ENCODE measurements around the gene GRIK1.

GRIK1 gene

GRCh38 chr21:29817450-29817849 is 122.3 kb downstream of the GRIK1 start:
- no peaks in the 10 kb centered on the region for H3K27me3 ChIP-seq (ENCODE audit: control insufficient read depth, insufficient read depth, low read length)
- H3K9ac ChIP-seq (ENCODE audit: low read length) = no peak overlapping the region
- no peaks in the 10 kb centered on the region for H3K9me3 ChIP-seq (ENCODE audit: control insufficient read depth, insufficient read depth, low read depth, low read length)
- H3K27ac ChIP-seq (ENCODE audit: low read depth, low read length) = no peak overlapping the region
- no peaks in the 10 kb centered on the region for H3K36me3 ChIP-seq (ENCODE audit: control insufficient read depth, insufficient read depth, low read length)
- H3K4me3 ChIP-seq (ENCODE audit: low read depth, low read length) = no peak overlapping the region
- peaks cover 4% of the 10 kb centered on the region for H3K4me1 ChIP-seq (ENCODE audit: control insufficient read depth, insufficient read depth, low read length)

- H3K27me3 ChIP-seq (ENCODE audit: control insufficient read depth, insufficient read depth, low read length) = no peaks in the 10 kb centered on the region
- H3K4me3 ChIP-seq (ENCODE audit: low read depth, low read length) = no peak overlapping the region
- H3K36me3 ChIP-seq (ENCODE audit: control insufficient read depth, insufficient read depth, low read length) = no peaks in the 10 kb centered on the region
- H3K9me3 ChIP-seq (ENCODE audit: control insufficient read depth, insufficient read depth, low read depth, low read length) = no peaks in the 10 kb centered on the region
- peaks cover 9% of the 10 kb centered on the region for H3K4me1 ChIP-seq (ENCODE audit: control insufficient read depth, insufficient read depth, low read length)
- H3K27ac ChIP-seq (ENCODE audit: low read depth, low read length) = no peak overlapping the region
- H3K9ac ChIP-seq (ENCODE audit: low read length) = no peak overlapping the region
Observed at GRCh38 chr21:29812947-29813346, 126.8 kb downstream of the GRIK1 start.

- no peak overlapping the region for H3K27ac ChIP-seq (ENCODE audit: low read depth, low read length)
- H3K9me3 ChIP-seq (ENCODE audit: control insufficient read depth, insufficient read depth, low read depth, low read length) = no peaks in the 10 kb centered on the region
- no peak overlapping the region for H3K9ac ChIP-seq (ENCODE audit: low read length)
- H3K27me3 ChIP-seq (ENCODE audit: control insufficient read depth, insufficient read depth, low read length) = no peaks in the 10 kb centered on the region
- H3K4me1 ChIP-seq (ENCODE audit: control insufficient read depth, insufficient read depth, low read length) = peaks cover 9% of the 10 kb centered on the region
- H3K4me3 ChIP-seq (ENCODE audit: low read depth, low read length) = no peak overlapping the region
- no peaks in the 10 kb centered on the region for H3K36me3 ChIP-seq (ENCODE audit: control insufficient read depth, insufficient read depth, low read length)
Observed at GRCh38 chr21:29810871-29811270, 128.9 kb downstream of the GRIK1 start.

- H3K27ac ChIP-seq (ENCODE audit: low read depth, low read length) = no peak overlapping the region
- H3K36me3 ChIP-seq (ENCODE audit: control insufficient read depth, insufficient read depth, low read length) = no peaks in the 10 kb centered on the region
- H3K27me3 ChIP-seq (ENCODE audit: control insufficient read depth, insufficient read depth, low read length) = no peaks in the 10 kb centered on the region
- H3K4me1 ChIP-seq (ENCODE audit: control insufficient read depth, insufficient read depth, low read length) = peaks cover 7% of the 10 kb centered on the region; the same call in 1 of the 2 replicates
- no peaks in the 10 kb centered on the region for H3K9me3 ChIP-seq (ENCODE audit: control insufficient read depth, insufficient read depth, low read depth, low read length)
- no peak overlapping the region for H3K4me3 ChIP-seq (ENCODE audit: low read depth, low read length)
- no peak overlapping the region for H3K9ac ChIP-seq (ENCODE audit: low read length)
Observed at GRCh38 chr21:29808153-29808552, 131.6 kb downstream of the GRIK1 start.

GRCh38 chr21:29805105-29805504 is 134.7 kb downstream of the GRIK1 start:
- H3K9me3 ChIP-seq (ENCODE audit: control insufficient read depth, insufficient read depth, low read depth, low read length) = no peaks in the 10 kb centered on the region
- no peak overlapping the region for H3K9ac ChIP-seq (ENCODE audit: low read length)
- no peak overlapping the region for H3K27ac ChIP-seq (ENCODE audit: low read depth, low read length)
- peaks cover 8% of the 10 kb centered on the region; the same call in 1 of the 2 replicates for H3K4me1 ChIP-seq (ENCODE audit: control insufficient read depth, insufficient read depth, low read length)
- no peak overlapping the region for H3K4me3 ChIP-seq (ENCODE audit: low read depth, low read length)
- H3K36me3 ChIP-seq (ENCODE audit: control insufficient read depth, insufficient read depth, low read length) = no peaks in the 10 kb centered on the region
- no peaks in the 10 kb centered on the region for H3K27me3 ChIP-seq (ENCODE audit: control insufficient read depth, insufficient read depth, low read length)

GRCh38 chr21:29803191-29803590 is 136.6 kb downstream of the GRIK1 start:
- H3K27ac ChIP-seq (ENCODE audit: low read depth, low read length) = no peak overlapping the region
- H3K4me3 ChIP-seq (ENCODE audit: low read depth, low read length) = no peak overlapping the region
- peaks cover 22% of the 10 kb centered on the region for H3K4me1 ChIP-seq (ENCODE audit: control insufficient read depth, insufficient read depth, low read length)
- H3K9ac ChIP-seq (ENCODE audit: low read length) = no peak overlapping the region
- H3K27me3 ChIP-seq (ENCODE audit: control insufficient read depth, insufficient read depth, low read length) = no peaks in the 10 kb centered on the region
- no peaks in the 10 kb centered on the region for H3K9me3 ChIP-seq (ENCODE audit: control insufficient read depth, insufficient read depth, low read depth, low read length)
- no peaks in the 10 kb centered on the region for H3K36me3 ChIP-seq (ENCODE audit: control insufficient read depth, insufficient read depth, low read length)

- Histone ChIP-seq H3K4me3 (ENCODE audit: low read depth, low read length) (no peak overlapping the region), H3K4me1 (ENCODE audit: control insufficient read depth, insufficient read depth, low read length) (peaks cover 22% of the 10 kb centered on the region), H3K36me3 (ENCODE audit: control insufficient read depth, insufficient read depth, low read length) (no peaks in the 10 kb centered on the region), H3K27me3 (ENCODE audit: control insufficient read depth, insufficient read depth, low read length) (no peaks in the 10 kb centered on the region), H3K9ac (ENCODE audit: low read length) (no peak overlapping the region), H3K9me3 (ENCODE audit: control insufficient read depth, insufficient read depth, low read depth, low read length) (no peaks in the 10 kb centered on the region), H3K27ac (ENCODE audit: low read depth, low read length) (no peak overlapping the region)
Observed at GRCh38 chr21:29801122-29801521, 138.7 kb downstream of the GRIK1 start.

GRCh38 chr21:29800056-29800455 is 139.7 kb downstream of the GRIK1 start:
- Histone ChIP-seq H3K4me3 (ENCODE audit: low read depth, low read length) (no peak overlapping the region), H3K9ac (ENCODE audit: low read length) (no peak overlapping the region), H3K36me3 (ENCODE audit: control insufficient read depth, insufficient read depth, low read length) (no peaks in the 10 kb centered on the region), H3K27ac (ENCODE audit: low read depth, low read length) (no peak overlapping the region), H3K27me3 (ENCODE audit: control insufficient read depth, insufficient read depth, low read length) (no peaks in the 10 kb centered on the region), H3K9me3 (ENCODE audit: control insufficient read depth, insufficient read depth, low read depth, low read length) (no peaks in the 10 kb centered on the region), H3K4me1 (ENCODE audit: control insufficient read depth, insufficient read depth, low read length) (peaks cover 22% of the 10 kb centered on the region)

- H3K4me3 ChIP-seq (ENCODE audit: low read depth, low read length) = no peak overlapping the region
- H3K9me3 ChIP-seq (ENCODE audit: control insufficient read depth, insufficient read depth, low read depth, low read length) = no peaks in the 10 kb centered on the region
- peaks cover 22% of the 10 kb centered on the region for H3K4me1 ChIP-seq (ENCODE audit: control insufficient read depth, insufficient read depth, low read length)
- no peak overlapping the region for H3K27ac ChIP-seq (ENCODE audit: low read depth, low read length)
- H3K27me3 ChIP-seq (ENCODE audit: control insufficient read depth, insufficient read depth, low read length) = no peaks in the 10 kb centered on the region
- H3K36me3 ChIP-seq (ENCODE audit: control insufficient read depth, insufficient read depth, low read length) = no peaks in the 10 kb centered on the region
- no peak overlapping the region for H3K9ac ChIP-seq (ENCODE audit: low read length)
Observed at GRCh38 chr21:29798840-29799239, 141.0 kb downstream of the GRIK1 start.

GRCh38 chr21:29797155-29797554 is 142.6 kb downstream of the GRIK1 start:
- Histone ChIP-seq H3K27me3 (ENCODE audit: control insufficient read depth, insufficient read depth, low read length) (no peaks in the 10 kb centered on the region), H3K4me1 (ENCODE audit: control insufficient read depth, insufficient read depth, low read length) (peaks cover 28% of the 10 kb centered on the region), H3K9me3 (ENCODE audit: control insufficient read depth, insufficient read depth, low read depth, low read length) (no peaks in the 10 kb centered on the region), H3K36me3 (ENCODE audit: control insufficient read depth, insufficient read depth, low read length) (no peaks in the 10 kb centered on the region), H3K4me3 (ENCODE audit: low read depth, low read length) (no peak overlapping the region), H3K27ac (ENCODE audit: low read depth, low read length) (no peak overlapping the region), H3K9ac (ENCODE audit: low read length) (no peak overlapping the region)

GRCh38 chr21:29793712-29794111 is 146.1 kb downstream of the GRIK1 start:
- no peaks in the 10 kb centered on the region for H3K36me3 ChIP-seq (ENCODE audit: control insufficient read depth, insufficient read depth, low read length)
- H3K4me3 ChIP-seq (ENCODE audit: low read depth, low read length) = no peak overlapping the region
- H3K9me3 ChIP-seq (ENCODE audit: control insufficient read depth, insufficient read depth, low read depth, low read length) = no peaks in the 10 kb centered on the region
- H3K4me1 ChIP-seq (ENCODE audit: control insufficient read depth, insufficient read depth, low read length) = peaks cover 10% of the 10 kb centered on the region
- H3K27me3 ChIP-seq (ENCODE audit: control insufficient read depth, insufficient read depth, low read length) = no peaks in the 10 kb centered on the region
- H3K9ac ChIP-seq (ENCODE audit: low read length) = no peak overlapping the region
- H3K27ac ChIP-seq (ENCODE audit: low read depth, low read length) = no peak overlapping the region

- Histone ChIP-seq H3K4me1 (ENCODE audit: control insufficient read depth, insufficient read depth, low read length) (peaks cover 17% of the 10 kb centered on the region; the same call in 1 of the 2 replicates), H3K27me3 (ENCODE audit: control insufficient read depth, insufficient read depth, low read length) (no peaks in the 10 kb centered on the region), H3K27ac (ENCODE audit: low read depth, low read length) (no peak overlapping the region), H3K9me3 (ENCODE audit: control insufficient read depth, insufficient read depth, low read depth, low read length) (no peaks in the 10 kb centered on the region), H3K4me3 (ENCODE audit: low read depth, low read length) (no peak overlapping the region), H3K36me3 (ENCODE audit: control insufficient read depth, insufficient read depth, low read length) (no peaks in the 10 kb centered on the region), H3K9ac (ENCODE audit: low read length) (no peak overlapping the region)
Observed at GRCh38 chr21:29789393-29789792, 150.4 kb downstream of the GRIK1 start.
